HepG2 (cell line): ENCODE measurements around the gene TMEM214. TPM values are rescaled to one million over a fixed set of nuclear protein-coding genes. Genes with fewer than 3 reads are reported as not detected.

Experiments
- AGO1 ChIP-seq: fragments of 200-400 bp; formaldehyde crosslinking; IDR thresholded peaks from 2 replicates; pipeline ENCODE4 v1.6.1; 2017; ENCODE audit warnings: mild to moderate bottlenecking, low read depth, low read length, moderate library complexity; ENCODE audit not compliant: poor library complexity, severe bottlenecking
- CCAR2 ChIP-seq: fragments of 200-400 bp; formaldehyde crosslinking; optimal IDR thresholded peaks from 2 replicates; pipeline ENCODE3; 2018; ENCODE audit warnings: low read depth, mild to moderate bottlenecking, low read length, moderate library complexity
- FLYWCH1 ChIP-seq: sonication (generic); formaldehyde crosslinking; IDR thresholded peaks from 2 replicates; pipeline ENCODE4 v1.8.1; 2023; ENCODE audit warnings: mild to moderate bottlenecking, missing genetic modification reagents
- JUND ChIP-seq: sonication (generic); formaldehyde crosslinking; IDR thresholded peaks from 2 replicates; pipeline ENCODE4 v1.8.0; 2022; ENCODE audit warnings: mild to moderate bottlenecking, missing genetic modification reagents
- KAT7 ChIP-seq: IDR thresholded peaks from 2 replicates; pipeline ENCODE4 v1.6.1; 2018; ENCODE audit warnings: borderline replicate concordance, missing compliant biosample characterization
- KLF12 ChIP-seq: sonication (generic); formaldehyde crosslinking; IDR thresholded peaks from 2 replicates; pipeline ENCODE4 v1.4.0; 2020; ENCODE audit warnings: missing genetic modification reagents, borderline replicate concordance
- MIER3 ChIP-seq: IDR thresholded peaks from 2 replicates; pipeline ENCODE4 v1.6.1; 2016; ENCODE audit warnings: missing compliant biosample characterization, borderline replicate concordance
- MIXL1 ChIP-seq: IDR thresholded peaks from 2 replicates; pipeline ENCODE4 v1.6.1; 2016
- NFKBIZ ChIP-seq: IDR thresholded peaks from 2 replicates; pipeline ENCODE4 v1.6.1; 2018; ENCODE audit warnings: missing genetic modification reagents, missing compliant biosample characterization
- PLRG1 ChIP-seq: fragments of 450-650 bp; conservative IDR thresholded peaks from 2 replicates; pipeline ENCODE4 v1.6.1; 2016
- SMARCE1 ChIP-seq: fragments of 450-650 bp; IDR thresholded peaks from 2 replicates; pipeline ENCODE4 v1.6.1; 2017; ENCODE audit warnings: borderline replicate concordance
- SNAI1 ChIP-seq: sonication (generic); formaldehyde crosslinking; IDR thresholded peaks from 2 replicates; pipeline ENCODE4 v1.5.0; 2020; ENCODE audit warnings: mild to moderate bottlenecking, missing genetic modification reagents, borderline replicate concordance
- TARDBP ChIP-seq: sonication (generic); formaldehyde crosslinking; IDR thresholded peaks from 2 replicates; pipeline ENCODE4 v1.8.0; 2022; ENCODE audit warnings: mild to moderate bottlenecking, missing genetic modification reagents
- ZFY ChIP-seq: sonication (generic); formaldehyde crosslinking; IDR thresholded peaks from 2 replicates; pipeline ENCODE4 v1.4.0; 2020; ENCODE audit warnings: missing genetic modification reagents
- ZMAT3 ChIP-seq: sonication (generic); formaldehyde crosslinking; conservative IDR thresholded peaks from 2 replicates; pipeline ENCODE4 v1.7.0; 2021; ENCODE audit warnings: missing genetic modification reagents
- ZNF136 ChIP-seq: sonication (generic); formaldehyde crosslinking; IDR thresholded peaks from 2 replicates; pipeline ENCODE4 v1.8.1; 2022; ENCODE audit warnings: low read depth, mild to moderate bottlenecking, moderate library complexity, missing genetic modification reagents
- ZNF205 ChIP-seq: IDR thresholded peaks from 2 replicates; pipeline ENCODE4 v1.6.1; 2018; ENCODE audit warnings: missing biosample characterization, missing genetic modification reagents
- ZNF282 ChIP-seq: fragments of 450-650 bp; IDR thresholded peaks from 2 replicates; pipeline ENCODE4 v1.6.1; 2018; ENCODE audit not compliant: partially characterized antibody
- ZNF350 ChIP-seq: sonication (generic); formaldehyde crosslinking; IDR thresholded peaks from 2 replicates; pipeline ENCODE4 v1.4.0; 2020; ENCODE audit warnings: mild to moderate bottlenecking, low read depth, missing genetic modification reagents, borderline replicate concordance
- ZNF431 ChIP-seq: sonication (generic); formaldehyde crosslinking; IDR thresholded peaks from 2 replicates; pipeline ENCODE4 v1.9.0; 2022; ENCODE audit warnings: missing genetic modification reagents, low read depth, mild to moderate bottlenecking, borderline replicate concordance
- ZNF570 ChIP-seq: sonication (generic); formaldehyde crosslinking; IDR thresholded peaks from 2 replicates; pipeline ENCODE4 v1.4.0; 2020; ENCODE audit warnings: mild to moderate bottlenecking, missing genetic modification reagents, borderline replicate concordance
- ZNF678 ChIP-seq: sonication (generic); formaldehyde crosslinking; IDR thresholded peaks from 2 replicates; pipeline ENCODE4 v1.4.0; 2020; ENCODE audit warnings: mild to moderate bottlenecking, missing genetic modification reagents
- ZNF780A ChIP-seq: sonication (generic); formaldehyde crosslinking; IDR thresholded peaks from 2 replicates; pipeline ENCODE4 v1.8.0; 2022; ENCODE audit warnings: mild to moderate bottlenecking, missing genetic modification reagents, moderate library complexity
- polyA plus RNA-seq, 8 experiments: library from polyadenylated mRNA; depleted of rRNA in 3 of 8; stranded (reverse) in 7 of 8; unstranded in 1 of 8; fragments of >200 nt; fragmentation: Illumina TruSeq in 4 of 8; extraction: Trizol in 4 of 8; gene quantifications; 2 replicates each; pipeline versions ENCODE4 v1.2.1 to v1.2.3, GENCODE V29; 2011 to 2016; ENCODE audit warnings: low read depth in 4 of 8, missing spikeins in 1 of 8, mixed read lengths in 1 of 8; ENCODE audit not compliant: insufficient read depth in 1 of 8
- total RNA-seq, 5 experiments: library from RNA; depleted of rRNA; stranded (reverse); fragments of >200 nt; fragmentation: Illumina TruSeq; extraction: Trizol; gene quantifications; 2 replicates each; pipeline ENCODE4 v1.2.3, GENCODE V29; 2016; ENCODE audit warnings: low read depth in 1 of 5
- TF ChIP-seq, protein P1 (sequence below): sonication (generic); formaldehyde crosslinking; conservative IDR thresholded peaks from 2 replicates; pipeline ENCODE4 v1.4.0; 2020; ENCODE audit warnings: missing genetic modification reagents
- TF ChIP-seq, protein P2 (sequence below): sonication (generic); formaldehyde crosslinking; IDR thresholded peaks from 2 replicates; pipeline ENCODE4 v1.5.1; 2020; ENCODE audit warnings: missing genetic modification reagents, mild to moderate bottlenecking, borderline replicate concordance
- TF ChIP-seq, protein P3 (sequence below): sonication (generic); formaldehyde crosslinking; IDR thresholded peaks from 2 replicates; pipeline ENCODE4 v1.9.0; 2022; ENCODE audit warnings: missing genetic modification reagents, mild to moderate bottlenecking, borderline replicate concordance

TMEM214 gene
- total and polyA plus RNA-seq, 2 of the 13 experiments (the other 11 are each of a cell fraction or from before 2014, with no cell fraction given), result 58.3 to 132 TPM

GRCh38 chr2:27032495-27033252, at the start of gene TMEM214 (continued):
- TF ChIP-seq, protein P1, sequence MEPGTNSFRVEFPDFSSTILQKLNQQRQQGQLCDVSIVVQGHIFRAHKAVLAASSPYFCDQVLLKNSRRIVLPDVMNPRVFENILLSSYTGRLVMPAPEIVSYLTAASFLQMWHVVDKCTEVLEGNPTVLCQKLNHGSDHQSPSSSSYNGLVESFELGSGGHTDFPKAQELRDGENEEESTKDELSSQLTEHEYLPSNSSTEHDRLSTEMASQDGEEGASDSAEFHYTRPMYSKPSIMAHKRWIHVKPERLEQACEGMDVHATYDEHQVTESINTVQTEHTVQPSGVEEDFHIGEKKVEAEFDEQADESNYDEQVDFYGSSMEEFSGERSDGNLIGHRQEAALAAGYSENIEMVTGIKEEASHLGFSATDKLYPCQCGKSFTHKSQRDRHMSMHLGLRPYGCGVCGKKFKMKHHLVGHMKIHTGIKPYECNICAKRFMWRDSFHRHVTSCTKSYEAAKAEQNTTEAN (CRISPR knock-in tag), result peak; percentile 55; the same call in 1 of the 2 replicates
- no peak for TF ChIP-seq NFKBIZ (CRISPR knock-in tag)
- 0 out of 2 replicates have a peak, but pooled peaks have one; percentile 12 for TF ChIP-seq MIXL1 (CRISPR knock-in tag)
- no peak for TF ChIP-seq MIER3
- TF ChIP-seq ZNF136 (CRISPR knock-in tag), result peak; percentile 74; the same call in 1 of the 2 replicates
- no peak for TF ChIP-seq ZNF282
- TF ChIP-seq ZNF431 (CRISPR knock-in tag), result peak; percentile 28; the same call in 1 of the 2 replicates
- TF ChIP-seq ZNF678 (CRISPR knock-in tag), result peak; percentile 21; the same call in 1 of the 2 replicates
- no peak for TF ChIP-seq CCAR2
- peak; percentile 80 for TF ChIP-seq AGO1
- TF ChIP-seq TARDBP (CRISPR knock-in tag), result peak; percentile 86
- TF ChIP-seq JUND (CRISPR knock-in tag), result no peak
- no peak for TF ChIP-seq PLRG1
- TF ChIP-seq, protein P2, sequence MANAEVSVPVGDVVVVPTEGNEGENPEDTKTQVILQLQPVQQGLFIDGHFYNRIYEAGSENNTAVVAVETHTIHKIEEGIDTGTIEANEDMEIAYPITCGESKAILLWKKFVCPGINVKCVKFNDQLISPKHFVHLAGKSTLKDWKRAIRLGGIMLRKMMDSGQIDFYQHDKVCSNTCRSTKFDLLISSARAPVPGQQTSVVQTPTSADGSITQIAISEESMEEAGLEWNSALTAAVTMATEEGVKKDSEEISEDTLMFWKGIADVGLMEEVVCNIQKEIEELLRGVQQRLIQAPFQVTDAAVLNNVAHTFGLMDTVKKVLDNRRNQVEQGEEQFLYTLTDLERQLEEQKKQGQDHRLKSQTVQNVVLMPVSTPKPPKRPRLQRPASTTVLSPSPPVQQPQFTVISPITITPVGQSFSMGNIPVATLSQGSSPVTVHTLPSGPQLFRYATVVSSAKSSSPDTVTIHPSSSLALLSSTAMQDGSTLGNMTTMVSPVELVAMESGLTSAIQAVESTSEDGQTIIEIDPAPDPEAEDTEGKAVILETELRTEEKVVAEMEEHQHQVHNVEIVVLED, result peak; percentile 98
- peak; percentile 72 for TF ChIP-seq ZNF350 (CRISPR knock-in tag)
- TF ChIP-seq SMARCE1, result no peak
- TF ChIP-seq KAT7, result peak; percentile 99
- no peak for TF ChIP-seq FLYWCH1
- TF ChIP-seq ZFY, result peak; percentile 98
- no peak for TF ChIP-seq SNAI1 (CRISPR knock-in tag)
- peak; percentile 52 for TF ChIP-seq ZNF205
- no peak for TF ChIP-seq ZNF570 (CRISPR knock-in tag)
- TF ChIP-seq ZNF780A (CRISPR knock-in tag), result peak; percentile 72; the same call in 1 of the 2 replicates
- peak; percentile 87 for TF ChIP-seq KLF12 (CRISPR knock-in tag)
- TF ChIP-seq, protein P3, sequence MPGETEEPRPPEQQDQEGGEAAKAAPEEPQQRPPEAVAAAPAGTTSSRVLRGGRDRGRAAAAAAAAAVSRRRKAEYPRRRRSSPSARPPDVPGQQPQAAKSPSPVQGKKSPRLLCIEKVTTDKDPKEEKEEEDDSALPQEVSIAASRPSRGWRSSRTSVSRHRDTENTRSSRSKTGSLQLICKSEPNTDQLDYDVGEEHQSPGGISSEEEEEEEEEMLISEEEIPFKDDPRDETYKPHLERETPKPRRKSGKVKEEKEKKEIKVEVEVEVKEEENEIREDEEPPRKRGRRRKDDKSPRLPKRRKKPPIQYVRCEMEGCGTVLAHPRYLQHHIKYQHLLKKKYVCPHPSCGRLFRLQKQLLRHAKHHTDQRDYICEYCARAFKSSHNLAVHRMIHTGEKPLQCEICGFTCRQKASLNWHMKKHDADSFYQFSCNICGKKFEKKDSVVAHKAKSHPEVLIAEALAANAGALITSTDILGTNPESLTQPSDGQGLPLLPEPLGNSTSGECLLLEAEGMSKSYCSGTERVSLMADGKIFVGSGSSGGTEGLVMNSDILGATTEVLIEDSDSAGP, result peak; percentile 92
- no peak; the same call in 1 of the 2 replicates for TF ChIP-seq ZMAT3 (CRISPR knock-in tag)
